Measurements from ENCODE around the gene PEAK3. TPM values are rescaled to one million over a fixed set of nuclear protein-coding genes. Genes with fewer than 3 reads are reported as not detected.
A peak's percentile ranks its signal among the peaks of the same experiment; 100 is the strongest.

PEAK3 gene
- total RNA-seq, 1 donor from 2014 or later: not detected

- no peaks in the 10 kb centered on the region for H3K36me3 ChIP-seq (ENCODE audit: control insufficient read depth, insufficient read depth, low read length)
- peak; percentile 53 for DNase-seq (ENCODE audit: low read depth)
- peak; percentile 64 for FAIRE-seq
- no peak overlapping the region for H3K4me3 ChIP-seq (ENCODE audit: low read depth, low read length)
- no peaks in the 10 kb centered on the region for H3K27me3 ChIP-seq (ENCODE audit: control insufficient read depth, insufficient read depth, low read length)
- TF ChIP-seq CTCF (IDR thresholded peaks at IDR 0.05; ENCODE audit: insufficient read depth, low read length, severe bottlenecking): no peak
These were observed 15.6 kb downstream of the PEAK3 start for GRCh38 chr19:2266183-2266993.

GRCh38 chr19:2261438-2262172 lies 20.4 kb downstream of the PEAK3 start:
- Histone ChIP-seq H3K36me3 (ENCODE audit: control insufficient read depth, insufficient read depth, low read length) (no peaks in the 10 kb centered on the region), H3K27me3 (ENCODE audit: control insufficient read depth, insufficient read depth, low read length) (no peaks in the 10 kb centered on the region), H3K4me3 (ENCODE audit: low read depth, low read length) (no peak overlapping the region)
- DNase-seq (ENCODE audit: low read depth) (no peak), FAIRE-seq (no peak)
- TF ChIP-seq CTCF (IDR thresholded peaks at IDR 0.05; ENCODE audit: insufficient read depth, low read length, severe bottlenecking): peak; percentile 60

GRCh38 chr19:2260341-2260805 lies 21.6 kb downstream of the PEAK3 start:
- Histone ChIP-seq H3K36me3 (ENCODE audit: control insufficient read depth, insufficient read depth, low read length) (no peaks in the 10 kb centered on the region), H3K4me3 (ENCODE audit: low read depth, low read length) (no peak overlapping the region), H3K27me3 (ENCODE audit: control insufficient read depth, insufficient read depth, low read length) (no peaks in the 10 kb centered on the region)
- FAIRE-seq: no peak
- no peak for TF ChIP-seq CTCF (IDR thresholded peaks at IDR 0.05; ENCODE audit: insufficient read depth, low read length, severe bottlenecking)
- DNase-seq (ENCODE audit: low read depth): peak; percentile 50

- Histone ChIP-seq H3K36me3 (ENCODE audit: control insufficient read depth, insufficient read depth, low read length) (no peaks in the 10 kb centered on the region), H3K27me3 (ENCODE audit: control insufficient read depth, insufficient read depth, low read length) (no peaks in the 10 kb centered on the region), H3K4me3 (ENCODE audit: low read depth, low read length) (no peak overlapping the region)
- DNase-seq (ENCODE audit: low read depth) (peak; percentile 64), FAIRE-seq (no peak)
- no peak for TF ChIP-seq CTCF (IDR thresholded peaks at IDR 0.05; ENCODE audit: insufficient read depth, low read length, severe bottlenecking)
These were observed 22.6 kb downstream of the PEAK3 start for GRCh38 chr19:2259336-2259735.

GRCh38 chr19:2255982-2256685 lies 25.8 kb downstream of the PEAK3 start, which contains the start of gene JSRP1:
Gene JSRP1, minus strand, starts transcription at chr19:2256417. Its CDS starts 1,103 bp downstream, at chr19:2255314.
- TF ChIP-seq CTCF (IDR thresholded peaks at IDR 0.05; ENCODE audit: insufficient read depth, low read length, severe bottlenecking): no peak
- no peak for DNase-seq (ENCODE audit: low read depth)
- Histone ChIP-seq H3K27me3 (ENCODE audit: control insufficient read depth, insufficient read depth, low read length) (peaks cover 21% of the 10 kb centered on the region), H3K36me3 (ENCODE audit: control insufficient read depth, insufficient read depth, low read length) (no peaks in the 10 kb centered on the region), H3K4me3 (ENCODE audit: low read depth, low read length) (no peak within 1 kb of the TSS)
- FAIRE-seq: no peak

Data from bronchial epithelial cell (primary cell).